Glutamatergic neuron (in vitro differentiated cells): ENCODE data around the gene GPR158. TPM values are rescaled to one million over a fixed set of nuclear protein-coding genes. Genes with fewer than 3 reads are reported as not detected.

Source experiments
- DNase-seq: peaks from one replicate; pipeline ENCODE4 v3.0.0; 2022
- H3K27ac Mint-ChIP-seq: one replicate; pipeline ENCODE4 v1.8.0; 2020; ENCODE audit warnings: mild to moderate bottlenecking, mixed read lengths, inconsistent platforms; ENCODE audit not compliant: unreplicated experiment
- H3K27me3 Mint-ChIP-seq: one replicate; pipeline ENCODE4 v1.8.0; 2020; ENCODE audit warnings: mild to moderate bottlenecking, moderate library complexity, mixed read lengths, inconsistent platforms; ENCODE audit not compliant: unreplicated experiment
- H3K36me3 Mint-ChIP-seq: one replicate; pipeline ENCODE4 v1.8.0; 2020; ENCODE audit warnings: mild to moderate bottlenecking, mixed read lengths, inconsistent platforms; ENCODE audit not compliant: unreplicated experiment
- H3K4me1 Mint-ChIP-seq: one replicate; pipeline ENCODE4 v1.8.0; 2020; ENCODE audit warnings: mild to moderate bottlenecking, low read depth, mixed read lengths, inconsistent platforms; ENCODE audit not compliant: unreplicated experiment
- H3K4me3 Mint-ChIP-seq: one replicate; pipeline ENCODE4 v1.8.0; 2020; ENCODE audit warnings: mild to moderate bottlenecking, mixed read lengths, inconsistent platforms; ENCODE audit not compliant: unreplicated experiment
- H3K9me3 Mint-ChIP-seq: one replicate; pipeline ENCODE4 v1.8.0; 2020; ENCODE audit warnings: mild to moderate bottlenecking, moderate library complexity, mixed read lengths, inconsistent platforms; ENCODE audit not compliant: unreplicated experiment
- total RNA-seq: library from RNA; stranded (reverse); fragmentation: NEBNext Ultra II Directional; extraction: Animal tissue kit (Norgen Biotek cat#: 25700); gene quantifications from one replicate; pipeline ENCODE4 v1.2.1, GENCODE V29; 2021; ENCODE audit not compliant: unreplicated experiment
- TF ChIP-seq, protein P1 (sequence below): fragments of 200-600 bp; sonication (generic); IDR thresholded peaks from one replicate; pipeline ENCODE4 v1.5.0; 2021; ENCODE audit not compliant: partially characterized antibody, unreplicated experiment

Gene GPR158
- total RNA-seq, 1 donor from 2014 or later: 2.6 TPM

- Mint-ChIP-seq H3K4me1 (no peaks in the 10 kb centered on the region), H3K36me3 (no peaks in the 10 kb centered on the region)
- DNase-seq: no peak
These were observed 70.4 kb downstream of the GPR158 start for GRCh38 chr10:25245165-25245564.

DNA sequence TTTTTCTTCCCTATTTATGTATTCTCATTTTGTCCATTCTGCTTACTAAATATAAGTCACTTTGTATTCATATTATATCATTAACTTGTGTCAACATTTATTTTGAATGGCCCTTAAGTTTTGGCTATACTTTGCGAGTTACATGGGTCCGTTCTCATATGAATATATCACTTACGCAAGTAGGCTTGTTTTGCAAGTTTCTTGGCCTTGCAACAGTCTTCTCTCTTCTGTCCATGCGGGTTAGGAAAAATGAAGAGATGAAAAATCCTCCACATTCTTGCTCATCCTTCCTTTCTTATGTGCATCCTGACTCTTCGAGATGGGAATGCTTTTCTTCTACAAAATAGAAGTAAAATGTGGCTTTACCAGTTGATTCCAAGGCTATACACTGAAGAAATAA is 82.8 kb downstream of the GPR158 start:
- H3K27me3 Mint-ChIP-seq: no peaks in the 10 kb centered on the region
- H3K36me3 Mint-ChIP-seq: no peaks in the 10 kb centered on the region
- H3K4me1 Mint-ChIP-seq: no peaks in the 10 kb centered on the region
- TF ChIP-seq, protein P1, sequence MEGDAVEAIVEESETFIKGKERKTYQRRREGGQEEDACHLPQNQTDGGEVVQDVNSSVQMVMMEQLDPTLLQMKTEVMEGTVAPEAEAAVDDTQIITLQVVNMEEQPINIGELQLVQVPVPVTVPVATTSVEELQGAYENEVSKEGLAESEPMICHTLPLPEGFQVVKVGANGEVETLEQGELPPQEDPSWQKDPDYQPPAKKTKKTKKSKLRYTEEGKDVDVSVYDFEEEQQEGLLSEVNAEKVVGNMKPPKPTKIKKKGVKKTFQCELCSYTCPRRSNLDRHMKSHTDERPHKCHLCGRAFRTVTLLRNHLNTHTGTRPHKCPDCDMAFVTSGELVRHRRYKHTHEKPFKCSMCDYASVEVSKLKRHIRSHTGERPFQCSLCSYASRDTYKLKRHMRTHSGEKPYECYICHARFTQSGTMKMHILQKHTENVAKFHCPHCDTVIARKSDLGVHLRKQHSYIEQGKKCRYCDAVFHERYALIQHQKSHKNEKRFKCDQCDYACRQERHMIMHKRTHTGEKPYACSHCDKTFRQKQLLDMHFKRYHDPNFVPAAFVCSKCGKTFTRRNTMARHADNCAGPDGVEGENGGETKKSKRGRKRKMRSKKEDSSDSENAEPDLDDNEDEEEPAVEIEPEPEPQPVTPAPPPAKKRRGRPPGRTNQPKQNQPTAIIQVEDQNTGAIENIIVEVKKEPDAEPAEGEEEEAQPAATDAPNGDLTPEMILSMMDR: no peak
- no peak overlapping the region for H3K27ac Mint-ChIP-seq
- no peaks in the 10 kb centered on the region for H3K9me3 Mint-ChIP-seq
- no peak overlapping the region for H3K4me3 Mint-ChIP-seq
- DNase-seq: no peak

More at GRCh38 chr10:25245165-25245564, 70.4 kb downstream of the GPR158 start:
- no peaks in the 10 kb centered on the region for H3K9me3 Mint-ChIP-seq
- H3K4me3 Mint-ChIP-seq: no peak overlapping the region
- TF ChIP-seq, protein P1: no peak
- no peak overlapping the region for H3K27ac Mint-ChIP-seq
- H3K27me3 Mint-ChIP-seq: no peaks in the 10 kb centered on the region

- no peaks in the 10 kb centered on the region for H3K9me3 Mint-ChIP-seq
- DNase-seq: no peak
- H3K4me1 Mint-ChIP-seq: no peaks in the 10 kb centered on the region
- no peaks in the 10 kb centered on the region for H3K36me3 Mint-ChIP-seq
- H3K27me3 Mint-ChIP-seq: no peaks in the 10 kb centered on the region
- TF ChIP-seq, protein P1: no peak
- H3K27ac Mint-ChIP-seq: no peak overlapping the region
- no peak overlapping the region for H3K4me3 Mint-ChIP-seq
These were observed 86.3 kb downstream of the GPR158 start for GRCh38 chr10:25261110-25261509.

DNA sequence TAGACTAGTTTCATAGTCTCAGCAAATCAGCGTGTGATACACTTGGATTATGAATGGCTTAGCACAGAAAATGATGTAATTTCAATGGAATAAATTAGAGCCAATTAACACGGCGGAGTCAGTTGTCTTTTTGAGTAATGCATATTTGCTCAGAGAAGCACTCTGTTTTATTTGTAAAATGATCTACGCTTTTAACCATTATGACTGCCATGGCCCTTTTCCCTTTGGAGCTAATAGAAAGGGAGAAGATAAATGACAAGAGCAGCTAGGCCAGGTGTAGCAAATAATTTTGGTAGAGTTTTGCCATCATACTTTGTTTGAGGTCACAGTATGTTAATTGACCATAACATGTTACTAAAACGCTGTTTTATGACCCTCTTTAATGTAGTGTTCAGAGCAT is 86.8 kb downstream of the GPR158 start:
- Mint-ChIP-seq H3K36me3 (no peaks in the 10 kb centered on the region), H3K4me1 (no peaks in the 10 kb centered on the region), H3K9me3 (no peaks in the 10 kb centered on the region), H3K4me3 (no peak overlapping the region), H3K27me3 (no peaks in the 10 kb centered on the region), H3K27ac (no peak overlapping the region)
- DNase-seq: no peak
- TF ChIP-seq, protein P1: no peak

DNA sequence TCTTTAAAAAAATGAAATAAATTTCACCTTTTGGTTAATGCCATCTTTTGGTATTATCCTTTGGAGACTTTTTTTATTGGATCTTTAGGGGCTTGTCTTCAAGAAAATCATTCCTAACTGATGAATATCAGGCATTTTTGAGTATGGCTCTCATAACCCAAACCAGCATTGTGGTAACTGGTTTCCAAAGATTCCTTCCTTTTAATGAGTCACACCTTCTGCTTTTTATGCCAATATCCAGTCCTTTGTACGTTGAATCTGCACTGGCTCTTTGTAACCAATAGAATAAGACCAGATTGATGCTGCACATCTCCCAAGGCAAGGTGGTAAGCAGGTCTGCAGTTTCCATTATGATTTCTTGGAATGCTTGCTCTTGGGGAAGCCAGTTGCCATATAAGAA is 89.1 kb downstream of the GPR158 start:
- no peak overlapping the region for H3K27ac Mint-ChIP-seq
- DNase-seq: no peak
- H3K4me3 Mint-ChIP-seq: no peak overlapping the region
- H3K9me3 Mint-ChIP-seq: no peaks in the 10 kb centered on the region
- no peaks in the 10 kb centered on the region for H3K36me3 Mint-ChIP-seq
- TF ChIP-seq, protein P1: no peak
- no peaks in the 10 kb centered on the region for H3K4me1 Mint-ChIP-seq
- H3K27me3 Mint-ChIP-seq: no peaks in the 10 kb centered on the region
